HepG2 (cell line): ENCODE results near the gene GON7. TPM values are rescaled to one million over a fixed set of nuclear protein-coding genes. Genes with fewer than 3 reads are reported as not detected.

Experiments used
- ATAC-seq: fragments of 200-7000 bp; cut with Tn5 transposase; 3 replicates; pipeline ENCODE4 v1.9.1; 2020; ENCODE audit warnings: mild to moderate bottlenecking, moderate library complexity
- BruUV-seq: library from RNA; stranded (reverse); fragments of 400-500 nt; replicated peaks from 2 replicates; lab custom pipeline; 2021; lab: Mats Ljungman, UMichigan
- CTCF ChIA-PET: fragments of 300-600 bp; formaldehyde crosslinking; extraction: SDS; loops from one replicate; lab custom pipeline; 2021; ENCODE audit warnings: low total read pairs, inconsistent platforms, low intra/inter-chr PET ratio; lab: Yijun Ruan, JAX
- POLR2A ChIA-PET: fragments of 350-600 bp; sonication (Branson Sonifier 250); formaldehyde crosslinking; loops from one replicate; lab custom pipeline; 2020; ENCODE audit warnings: antibody characterized with exemption, inconsistent platforms; lab: Yijun Ruan, JAX
- DNase-seq: peaks from one replicate; pipeline ENCODE4 v3.0.0-alpha.2; 2015; ENCODE audit warnings: low spot score
- FAIRE-seq: peaks from 3 replicates; lab custom pipeline; 2011; peaks lifted over from hg19 to GRCh38; lab: Jason Lieb, UNC
- H2AFZ ChIP-seq: one replicate; pipeline ENCODE4 v1.6.1; 2011; ENCODE audit warnings: low read length, inconsistent platforms
- H3K27ac ChIP-seq: fragments of 300-600 bp; 3 replicates; pipeline ENCODE4 v1.8.0; 2011; ENCODE audit warnings: mixed run types, mild to moderate bottlenecking, mixed read lengths, low read length, inconsistent platforms; ENCODE audit not compliant: insufficient read depth; ENCODE audit errors: extremely low read length
- H3K27me3 ChIP-seq, 2 experiments: fragments of 200-600 bp in 1 of 2; 2 replicates in 1 of 2; 3 replicates in 1 of 2; pipeline versions ENCODE4 v1.6.0 to v1.8.0; 2011; ENCODE audit warnings: low read length in 2 of 2, mild to moderate bottlenecking in 2 of 2, moderate library complexity in 2 of 2, inconsistent platforms in 1 of 2; ENCODE audit not compliant: insufficient read depth in 2 of 2, control insufficient read depth in 1 of 2
- H3K36me3 ChIP-seq, 2 experiments: fragments of 200-600 bp in 1 of 2; replicated peaks in 1 of 2; 2 replicates in 1 of 2; 3 replicates in 1 of 2; pipeline versions ENCODE4 v1.5.1 to v1.8.0; 2011; ENCODE audit warnings: low read length in 2 of 2, inconsistent platforms in 1 of 2; ENCODE audit not compliant: insufficient read depth in 2 of 2, control insufficient read depth in 1 of 2
- H3K4me1 ChIP-seq: 2 replicates; pipeline ENCODE4 v1.5.1; 2012; ENCODE audit warnings: low read length, inconsistent platforms; ENCODE audit not compliant: insufficient read depth
- H3K4me2 ChIP-seq: 2 replicates; pipeline ENCODE4 v1.6.0; 2011; ENCODE audit warnings: low read depth, low read length, inconsistent platforms
- H3K4me3 ChIP-seq, 3 experiments: fragments of 200-600 bp in 1 of 3; sonication (generic), shearing (Covaris generic) in 1 of 3; replicated peaks in 1 of 3; 2 replicates each; pipeline ENCODE4 v1.5.1; 2011 to 2016; ENCODE audit warnings: low read length in 3 of 3, inconsistent platforms in 2 of 3, low read depth in 2 of 3, mild to moderate bottlenecking in 2 of 3, control low read depth in 1 of 3, mixed read lengths in 1 of 3; ENCODE audit not compliant: insufficient read depth in 1 of 3
- H3K79me2 ChIP-seq: one replicate; pipeline ENCODE4 v1.6.1; 2011; ENCODE audit warnings: low read length, inconsistent platforms; ENCODE audit not compliant: insufficient read depth
- H3K9ac ChIP-seq: 2 replicates; pipeline ENCODE4 v1.6.0; 2011; ENCODE audit warnings: mild to moderate bottlenecking, low read depth, low read length, inconsistent platforms; ENCODE audit not compliant: insufficient read depth
- H3K9me3 ChIP-seq: 2 replicates; pipeline ENCODE4 v1.5.1; 2012; ENCODE audit warnings: mild to moderate bottlenecking, low read length
- H4K20me1 ChIP-seq: 2 replicates; pipeline ENCODE4 v1.6.0; 2011; ENCODE audit warnings: inconsistent platforms, mild to moderate bottlenecking, low read length, moderate library complexity; ENCODE audit not compliant: insufficient read depth
- ATM ChIP-seq: fragments of 450-650 bp; IDR thresholded peaks from 2 replicates; pipeline ENCODE4 v1.7.1; 2017; ENCODE audit warnings: mild to moderate bottlenecking, borderline replicate concordance
- EEA1 ChIP-seq: sonication (generic); formaldehyde crosslinking; IDR thresholded peaks from 2 replicates; pipeline ENCODE4 v1.5.1; 2020; ENCODE audit warnings: mild to moderate bottlenecking, missing genetic modification reagents, borderline replicate concordance
- EHMT2 ChIP-seq: fragments of 200-600 bp; sonication (generic); IDR thresholded peaks from 2 replicates; pipeline ENCODE4 v1.7.0; 2017; ENCODE audit warnings: antibody characterized with exemption, low read depth, low read length, borderline replicate concordance
- FOXA3 ChIP-seq: IDR thresholded peaks from 2 replicates; pipeline ENCODE4 v1.6.1; 2016; ENCODE audit warnings: missing genetic modification reagents, missing compliant biosample characterization
- GABPB1 ChIP-seq: IDR thresholded peaks from 2 replicates; pipeline ENCODE4 v1.6.1; 2016; ENCODE audit warnings: mild to moderate bottlenecking, missing genetic modification reagents, moderate library complexity, missing compliant biosample characterization
- ISX ChIP-seq: sonication (generic); formaldehyde crosslinking; conservative IDR thresholded peaks from 2 replicates; pipeline ENCODE4 v1.5.0; 2020; ENCODE audit warnings: missing genetic modification reagents
- KLF13 ChIP-seq: sonication (generic); formaldehyde crosslinking; IDR thresholded peaks from 2 replicates; pipeline ENCODE4 v1.4.0; 2020; ENCODE audit warnings: mild to moderate bottlenecking, missing genetic modification reagents
- ZNF431 ChIP-seq: sonication (generic); formaldehyde crosslinking; IDR thresholded peaks from 2 replicates; pipeline ENCODE4 v1.9.0; 2022; ENCODE audit warnings: missing genetic modification reagents, low read depth, mild to moderate bottlenecking, borderline replicate concordance
- ZNF513 ChIP-seq: sonication (generic); formaldehyde crosslinking; conservative IDR thresholded peaks from 2 replicates; pipeline ENCODE4 v1.5.0; 2020; ENCODE audit warnings: missing genetic modification reagents
- WGBS: methylation state at CpG from one replicate; pipeline ENCODE4 v1.1.6; 2017; ENCODE audit warnings: low lambda C conversion rate; 5-methylcytosine and 5-hydroxymethylcytosine counted together
- in situ Hi-C: cut with HindIII; loops from 2 replicates; pipeline ENCODE4 v1.10.0; 2017; ENCODE audit warnings: low pct_unique_long_range_greater_than_20kb; ENCODE audit not compliant: extremely low pct_ligation_motif_present
- intact Hi-C: fragments of 100-400 bp; cut with micrococcal nuclease; formaldehyde crosslinking; loops from one replicate; pipeline ENCODE4 v1.10.0; 2022; ENCODE audit not compliant: unreplicated experiment
- polyA plus RNA-seq, 8 experiments: library from polyadenylated mRNA; depleted of rRNA in 3 of 8; stranded (reverse) in 7 of 8; unstranded in 1 of 8; fragments of >200 nt; fragmentation: Illumina TruSeq in 4 of 8; extraction: Trizol in 4 of 8; gene quantifications; 2 replicates each; pipeline versions ENCODE4 v1.2.1 to v1.2.3, GENCODE V29; 2011 to 2016; ENCODE audit warnings: low read depth in 4 of 8, missing spikeins in 1 of 8, mixed read lengths in 1 of 8; ENCODE audit not compliant: insufficient read depth in 1 of 8
- total RNA-seq, 5 experiments: library from RNA; depleted of rRNA; stranded (reverse); fragments of >200 nt; fragmentation: Illumina TruSeq; extraction: Trizol; gene quantifications; 2 replicates each; pipeline ENCODE4 v1.2.3, GENCODE V29; 2016; ENCODE audit warnings: low read depth in 1 of 5
- TF ChIP-seq, protein P1 (sequence below): sonication (generic); formaldehyde crosslinking; IDR thresholded peaks from 2 replicates; pipeline ENCODE4; 2020; ENCODE audit warnings: missing genetic modification reagents, mild to moderate bottlenecking, borderline replicate concordance
- TF ChIP-seq, protein P2 (sequence below): sonication (generic); formaldehyde crosslinking; IDR thresholded peaks from 2 replicates; pipeline ENCODE4 v1.9.0; 2021; ENCODE audit warnings: missing genetic modification reagents, borderline replicate concordance

The GON7 gene
- total and polyA plus RNA-seq, 2 of the 13 experiments (the other 11 are each of a cell fraction or from before 2014, with no cell fraction given) = 11.9 to 28.0 TPM

DNA sequence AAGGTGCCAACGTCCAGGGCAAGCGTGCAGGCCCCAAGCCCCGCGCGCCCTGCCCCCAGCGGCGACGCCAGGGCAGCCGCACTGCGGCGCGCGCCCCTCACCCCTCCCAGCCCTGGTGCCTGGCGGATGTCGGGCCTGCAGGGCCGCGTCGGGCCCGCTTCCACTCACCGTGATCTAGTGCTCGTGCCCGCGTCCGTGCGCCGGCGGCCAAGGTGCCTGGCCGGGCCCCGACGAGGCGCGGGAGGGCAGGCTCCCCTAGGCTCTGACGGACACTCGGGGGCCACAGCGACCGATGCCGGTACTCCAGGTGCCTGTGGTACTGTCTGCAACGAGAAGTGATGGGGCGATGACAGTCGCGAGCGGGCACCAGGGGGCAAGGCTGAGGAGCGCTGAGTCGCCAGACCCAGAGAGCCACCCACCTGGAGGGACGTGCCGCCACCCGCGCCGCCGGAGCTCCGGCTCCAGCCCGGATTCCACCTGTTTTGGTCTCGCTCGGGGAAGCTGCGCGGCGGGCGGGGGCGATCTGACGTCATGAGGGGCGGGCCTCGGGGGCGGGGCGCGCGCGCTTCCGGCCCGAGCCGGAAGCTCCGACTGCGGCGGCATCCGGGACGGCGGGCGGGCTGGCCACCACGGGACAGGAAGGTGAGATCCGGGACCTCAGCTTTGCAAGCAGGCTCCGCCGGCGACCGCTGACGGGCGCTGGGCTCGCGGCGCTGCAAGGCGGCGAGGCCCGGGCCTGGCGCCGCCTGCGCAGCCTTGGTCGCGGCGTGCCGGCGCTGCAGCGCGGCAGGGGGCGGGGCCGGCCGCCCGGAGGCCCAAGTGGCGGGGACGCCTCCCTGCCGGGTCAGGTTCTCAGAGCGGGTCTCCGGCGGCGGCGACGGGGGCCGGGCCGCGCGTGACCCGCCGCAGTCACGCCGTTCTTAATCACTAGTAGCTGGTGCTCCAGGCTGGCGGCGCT is 22.2 kb downstream of the GON7 start, which contains the start of the genes LYSET and MOAP1:
LYSET (plus strand) TSS at position 927 of the 958 bp plus-strand sequence. CDS start 89 bp downstream, outside the sequence.
MOAP1 (minus strand) TSS at position 507 of the 958 bp plus-strand sequence. CDS start 655 bp downstream, outside the sequence.
- ChIA-PET CTCF (interaction anchor here (1.1 kb wide), 1 partner anchor 69 kb away, joined by 5 read pairs; the partner anchor contains the start of gene ITPK1), POLR2A (interaction anchor here (0.6 to 1.9 kb wide), 13 partner anchors 9 to 191 kb away, joined by 3 to 26 read pairs (median 4); partner anchors contain the start of genes GON7 and UBR7)
- Histone ChIP-seq H3K9me3 (no peaks in the 10 kb centered on the region), H3K27me3 (no peaks in the 10 kb centered on the region; a peak in 1 of 5 replicates), H3K4me1 (peaks cover 30% of the 10 kb centered on the region), H3K27ac (peak within 1 kb of the TSS; percentile 86), H3K9ac (peak within 1 kb of the TSS; percentile 85), H4K20me1 (no peaks in the 10 kb centered on the region), H3K36me3 (peaks cover 4 to 24% of the 10 kb centered on the region in 2 experiments; a peak in 3 of 5 replicates), H3K4me3 (peak within 1 kb of the TSS; percentile 74 to 99 (median 90)), H3K79me2 (peaks cover 28% of the 10 kb centered on the region), H2AFZ (peak within 1 kb of the TSS; percentile 46), H3K4me2 (peak within 1 kb of the TSS; percentile 81)
- intact Hi-C loops (loop anchor here (2.0 kb wide), 1 partner anchor 22 kb away; the partner anchor contains the start of genes GON7 and UBR7), in situ Hi-C loops (no loop called here)
- ATAC-seq (peak; percentile 94), DNase-seq (peak; percentile 79), FAIRE-seq (no peak)
- WGBS = under 1% methylated on average over 26 of the region's 124 CpGs
- no TSS peak for BruUV-seq
- TF ChIP-seq, protein P1, sequence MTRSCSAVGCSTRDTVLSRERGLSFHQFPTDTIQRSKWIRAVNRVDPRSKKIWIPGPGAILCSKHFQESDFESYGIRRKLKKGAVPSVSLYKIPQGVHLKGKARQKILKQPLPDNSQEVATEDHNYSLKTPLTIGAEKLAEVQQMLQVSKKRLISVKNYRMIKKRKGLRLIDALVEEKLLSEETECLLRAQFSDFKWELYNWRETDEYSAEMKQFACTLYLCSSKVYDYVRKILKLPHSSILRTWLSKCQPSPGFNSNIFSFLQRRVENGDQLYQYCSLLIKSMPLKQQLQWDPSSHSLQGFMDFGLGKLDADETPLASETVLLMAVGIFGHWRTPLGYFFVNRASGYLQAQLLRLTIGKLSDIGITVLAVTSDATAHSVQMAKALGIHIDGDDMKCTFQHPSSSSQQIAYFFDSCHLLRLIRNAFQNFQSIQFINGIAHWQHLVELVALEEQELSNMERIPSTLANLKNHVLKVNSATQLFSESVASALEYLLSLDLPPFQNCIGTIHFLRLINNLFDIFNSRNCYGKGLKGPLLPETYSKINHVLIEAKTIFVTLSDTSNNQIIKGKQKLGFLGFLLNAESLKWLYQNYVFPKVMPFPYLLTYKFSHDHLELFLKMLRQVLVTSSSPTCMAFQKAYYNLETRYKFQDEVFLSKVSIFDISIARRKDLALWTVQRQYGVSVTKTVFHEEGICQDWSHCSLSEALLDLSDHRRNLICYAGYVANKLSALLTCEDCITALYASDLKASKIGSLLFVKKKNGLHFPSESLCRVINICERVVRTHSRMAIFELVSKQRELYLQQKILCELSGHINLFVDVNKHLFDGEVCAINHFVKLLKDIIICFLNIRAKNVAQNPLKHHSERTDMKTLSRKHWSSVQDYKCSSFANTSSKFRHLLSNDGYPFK (CRISPR knock-in tag) = peak; percentile 42; the same call in 1 of the 2 replicates
- TF ChIP-seq GABPB1 (CRISPR knock-in tag) (peak; percentile 90), ZNF431 (CRISPR knock-in tag) (0 out of 2 replicates have a peak, but pooled peaks have one; percentile 49), ATM (no peak), KLF13 (CRISPR knock-in tag) (no peak), EHMT2 (no peak), EEA1 (CRISPR knock-in tag) (0 out of 2 replicates have a peak, but pooled peaks have one; percentile 24), FOXA3 (CRISPR knock-in tag) (peak; percentile 4; the same call in 1 of the 2 replicates), ISX (CRISPR knock-in tag) (peak; percentile 85; the same call in 1 of the 2 replicates), ZNF513 (CRISPR knock-in tag) (0 out of 2 replicates have a peak, but pooled peaks have one; percentile 66)
- TF ChIP-seq, protein P2, sequence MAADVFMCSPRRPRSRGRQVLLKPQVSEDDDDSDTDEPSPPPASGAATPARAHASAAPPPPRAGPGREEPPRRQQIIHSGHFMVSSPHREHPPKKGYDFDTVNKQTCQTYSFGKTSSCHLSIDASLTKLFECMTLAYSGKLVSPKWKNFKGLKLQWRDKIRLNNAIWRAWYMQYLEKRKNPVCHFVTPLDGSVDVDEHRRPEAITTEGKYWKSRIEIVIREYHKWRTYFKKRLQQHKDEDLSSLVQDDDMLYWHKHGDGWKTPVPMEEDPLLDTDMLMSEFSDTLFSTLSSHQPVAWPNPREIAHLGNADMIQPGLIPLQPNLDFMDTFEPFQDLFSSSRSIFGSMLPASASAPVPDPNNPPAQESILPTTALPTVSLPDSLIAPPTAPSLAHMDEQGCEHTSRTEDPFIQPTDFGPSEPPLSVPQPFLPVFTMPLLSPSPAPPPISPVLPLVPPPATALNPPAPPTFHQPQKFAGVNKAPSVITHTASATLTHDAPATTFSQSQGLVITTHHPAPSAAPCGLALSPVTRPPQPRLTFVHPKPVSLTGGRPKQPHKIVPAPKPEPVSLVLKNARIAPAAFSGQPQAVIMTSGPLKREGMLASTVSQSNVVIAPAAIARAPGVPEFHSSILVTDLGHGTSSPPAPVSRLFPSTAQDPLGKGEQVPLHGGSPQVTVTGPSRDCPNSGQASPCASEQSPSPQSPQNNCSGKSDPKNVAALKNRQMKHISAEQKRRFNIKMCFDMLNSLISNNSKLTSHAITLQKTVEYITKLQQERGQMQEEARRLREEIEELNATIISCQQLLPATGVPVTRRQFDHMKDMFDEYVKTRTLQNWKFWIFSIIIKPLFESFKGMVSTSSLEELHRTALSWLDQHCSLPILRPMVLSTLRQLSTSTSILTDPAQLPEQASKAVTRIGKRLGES (CRISPR knock-in tag) = 0 out of 2 replicates have a peak, but pooled peaks have one; percentile 52
